ENCODE results near the gene PTMS. TPM values are rescaled to one million over a fixed set of nuclear protein-coding genes. Genes with fewer than 3 reads are reported as not detected.

PTMS gene
- total and polyA plus RNA-seq, 2 donors (not counting 3 experiments of a cell fraction or from before 2014, with no cell fraction given): 555 to 661 TPM

DNA sequence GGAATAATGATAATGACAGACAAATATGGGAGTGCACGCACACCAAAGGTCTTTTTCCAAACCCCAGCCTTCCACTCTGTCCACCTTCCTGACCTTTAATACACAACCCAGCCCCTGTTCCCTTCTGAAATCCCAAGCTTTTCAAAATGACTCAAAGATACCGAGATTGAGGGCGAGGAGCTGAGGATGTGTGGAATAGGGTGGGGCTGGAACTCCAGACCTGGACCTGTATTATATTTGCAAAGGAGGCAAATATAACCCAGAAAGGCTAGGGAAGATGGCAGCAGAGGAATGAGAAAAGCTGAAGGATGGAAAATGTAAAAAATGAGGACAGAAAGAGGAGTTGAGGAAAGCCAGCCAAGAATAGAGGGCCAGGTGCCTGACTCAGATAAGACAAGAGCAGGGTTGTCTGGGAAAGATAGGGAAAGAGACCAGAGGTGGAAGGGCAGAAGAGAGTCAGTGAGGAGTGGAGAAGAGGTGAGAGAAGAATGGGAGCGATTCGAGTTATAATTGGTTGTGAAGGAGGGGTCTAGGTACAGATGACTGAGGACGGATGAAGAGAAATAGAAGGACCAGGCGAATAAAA is 1.0 kb upstream of the PTMS start:
- H2AFZ ChIP-seq (ENCODE audit: low read depth, low read length): peak overlapping the region; percentile 28
- TF ChIP-seq GATA2 (IDR thresholded peaks at IDR 0.05; ENCODE audit: insufficient read depth, insufficient read length, low read depth, low read length) (no peak), EZH2 (IDR thresholded peaks at IDR 0.05; ENCODE audit: borderline replicate concordance, low read depth, low read length, severe bottlenecking) (no peak)
- TF ChIP-seq, protein P1, sequence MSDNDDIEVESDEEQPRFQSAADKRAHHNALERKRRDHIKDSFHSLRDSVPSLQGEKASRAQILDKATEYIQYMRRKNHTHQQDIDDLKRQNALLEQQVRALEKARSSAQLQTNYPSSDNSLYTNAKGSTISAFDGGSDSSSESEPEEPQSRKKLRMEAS (IDR thresholded peaks at IDR 0.05; ENCODE audit: insufficient read depth, insufficient read length): no peak
- H3K27ac ChIP-seq (ENCODE audit: insufficient read depth, low read depth, low read length): peak overlapping the region; percentile 70
- no peaks in the 10 kb centered on the region for H3K9me3 ChIP-seq (replicated peaks; ENCODE audit: control insufficient read depth, insufficient read depth, low read length)
- BruUV-seq (replicated peaks): no TSS peak
- H3K4me3 ChIP-seq (replicated peaks in 1 of 3; ENCODE audit: insufficient read depth in 1 of 3, low read depth in 1 of 3, low read length in 3 of 3): peak overlapping the region in 1 of 3 experiments; percentile 21
- H3K36me3 ChIP-seq (ENCODE audit: control insufficient read depth in 2 of 2, extremely low read depth in 1 of 2, insufficient read depth in 2 of 2, low read length in 2 of 2): peaks cover 0 to 9% of the 10 kb centered on the region in 2 experiments
- H3K4me2 ChIP-seq (ENCODE audit: insufficient read depth, low read length): peak overlapping the region; percentile 33
- dilution Hi-C loops (cut with MboI; ENCODE audit: extremely low pct_ligation_motif_present, low sequenced_read_pairs) (no loop called here), intact Hi-C loops (cut with micrococcal nuclease) (no loop called here)
- H4K20me1 ChIP-seq (replicated peaks; ENCODE audit: control insufficient read depth, extremely low read depth, insufficient read depth, low read length): no peaks in the 10 kb centered on the region
- H3K9me1 ChIP-seq (replicated peaks; ENCODE audit: control insufficient read depth, extremely low read depth, insufficient read depth, low read length): no peaks in the 10 kb centered on the region
- ChIA-PET POLR2A (interaction anchor here (0.8 to 2.5 kb wide), 5 partner anchors 12 to 294 kb away, joined by 3 to 43 read pairs (median 9); partner anchors contain the start of genes COPS7A, GPR162, MLF2 and TPI1), CTCF (interaction anchor here (1.1 to 8.4 kb wide), 5 partner anchors 12 to 60 kb away, joined by 4 to 234 read pairs (median 12); partner anchors contain the start of genes COPS7A and MLF2)
- DNase-seq (ENCODE audit: low read depth, low spot score) (peak; percentile 41), FAIRE-seq (peak; percentile 80)
- H3K79me2 ChIP-seq (ENCODE audit: control insufficient read depth, insufficient read depth, low read length): peaks cover 32% of the 10 kb centered on the region
- no peak overlapping the region for H3K9ac ChIP-seq (replicated peaks; ENCODE audit: extremely low read depth, insufficient read depth, low read length)
- H3K4me1 ChIP-seq (ENCODE audit: control insufficient read depth, extremely low read depth, insufficient read depth, low read length): peaks cover 38% of the 10 kb centered on the region
- H3K27me3 ChIP-seq (ENCODE audit: control insufficient read depth in 2 of 2, insufficient read depth in 2 of 2, low read length in 2 of 2): no peaks in the 10 kb centered on the region

DNA sequence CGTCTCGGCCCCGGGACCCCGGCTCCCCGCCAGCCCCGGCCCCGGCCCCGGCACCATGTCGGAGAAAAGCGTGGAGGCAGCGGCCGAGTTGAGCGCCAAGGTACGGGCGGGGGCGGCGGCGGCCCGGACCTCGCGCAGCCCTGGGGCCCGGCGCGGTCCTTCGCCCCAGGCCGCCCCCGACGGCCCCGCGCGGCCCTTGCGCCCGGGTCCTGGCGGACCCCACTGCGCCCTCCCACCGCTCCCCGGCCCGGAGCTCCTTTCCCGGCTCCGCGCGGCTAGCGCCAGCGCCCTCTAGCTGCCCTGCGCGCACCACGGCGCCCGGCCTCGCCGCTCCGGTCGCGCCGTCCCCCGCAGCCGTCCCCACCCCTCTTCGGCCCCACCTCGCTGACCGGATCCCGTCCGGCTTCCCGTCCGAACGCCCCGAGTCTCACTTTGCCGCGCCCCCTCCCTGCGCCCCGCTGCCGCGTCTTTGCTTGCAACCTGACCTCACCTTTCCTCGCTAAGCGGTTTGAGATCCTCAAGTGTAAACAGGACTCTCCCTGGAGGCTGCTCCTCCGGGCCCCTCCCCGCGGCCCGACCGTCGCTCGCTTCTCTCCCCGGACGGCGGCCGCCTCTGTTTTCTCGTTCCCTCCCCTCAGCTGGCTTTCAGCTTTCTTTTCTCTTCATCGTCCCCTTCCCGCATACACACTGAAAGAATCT is 637 bp downstream of the PTMS start:
- Histone ChIP-seq H3K79me2 (ENCODE audit: control insufficient read depth, insufficient read depth, low read length) (peaks cover 32% of the 10 kb centered on the region), H4K20me1 (replicated peaks; ENCODE audit: control insufficient read depth, extremely low read depth, insufficient read depth, low read length) (no peaks in the 10 kb centered on the region), H3K4me1 (ENCODE audit: control insufficient read depth, extremely low read depth, insufficient read depth, low read length) (peaks cover 38% of the 10 kb centered on the region), H3K4me2 (ENCODE audit: insufficient read depth, low read length) (peak overlapping the region; percentile 68), H3K9ac (replicated peaks; ENCODE audit: extremely low read depth, insufficient read depth, low read length) (peak overlapping the region; percentile 66), H3K36me3 (ENCODE audit: control insufficient read depth in 2 of 2, extremely low read depth in 1 of 2, insufficient read depth in 2 of 2, low read length in 2 of 2) (peaks cover 0 to 23% of the 10 kb centered on the region in 2 experiments), H3K9me1 (replicated peaks; ENCODE audit: control insufficient read depth, extremely low read depth, insufficient read depth, low read length) (no peaks in the 10 kb centered on the region), H3K27me3 (ENCODE audit: control insufficient read depth in 2 of 2, insufficient read depth in 2 of 2, low read length in 2 of 2) (no peaks in the 10 kb centered on the region), H3K9me3 (replicated peaks; ENCODE audit: control insufficient read depth, insufficient read depth, low read length) (no peaks in the 10 kb centered on the region), H3K27ac (ENCODE audit: insufficient read depth, low read depth, low read length) (peak overlapping the region; percentile 36), H3K4me3 (replicated peaks in 1 of 3; ENCODE audit: insufficient read depth in 1 of 3, low read depth in 1 of 3, low read length in 3 of 3) (peak overlapping the region; percentile 70 to 91 (median 89)), H2AFZ (ENCODE audit: low read depth, low read length) (no peak overlapping the region)
- DNase-seq (ENCODE audit: low read depth, low spot score) (peak; percentile 76), FAIRE-seq (peak; percentile 75)
- BruUV-seq (replicated peaks): TSS peak; percentile 5
- dilution Hi-C loops (cut with MboI; ENCODE audit: extremely low pct_ligation_motif_present, low sequenced_read_pairs): no loop called here
- intact Hi-C loops (cut with micrococcal nuclease): loop anchor here (1.0 to 2.0 kb wide), 2 partner anchors 13 to 160 kb away; partner anchors contain the start of gene CHD4
- TF ChIP-seq, protein P2, sequence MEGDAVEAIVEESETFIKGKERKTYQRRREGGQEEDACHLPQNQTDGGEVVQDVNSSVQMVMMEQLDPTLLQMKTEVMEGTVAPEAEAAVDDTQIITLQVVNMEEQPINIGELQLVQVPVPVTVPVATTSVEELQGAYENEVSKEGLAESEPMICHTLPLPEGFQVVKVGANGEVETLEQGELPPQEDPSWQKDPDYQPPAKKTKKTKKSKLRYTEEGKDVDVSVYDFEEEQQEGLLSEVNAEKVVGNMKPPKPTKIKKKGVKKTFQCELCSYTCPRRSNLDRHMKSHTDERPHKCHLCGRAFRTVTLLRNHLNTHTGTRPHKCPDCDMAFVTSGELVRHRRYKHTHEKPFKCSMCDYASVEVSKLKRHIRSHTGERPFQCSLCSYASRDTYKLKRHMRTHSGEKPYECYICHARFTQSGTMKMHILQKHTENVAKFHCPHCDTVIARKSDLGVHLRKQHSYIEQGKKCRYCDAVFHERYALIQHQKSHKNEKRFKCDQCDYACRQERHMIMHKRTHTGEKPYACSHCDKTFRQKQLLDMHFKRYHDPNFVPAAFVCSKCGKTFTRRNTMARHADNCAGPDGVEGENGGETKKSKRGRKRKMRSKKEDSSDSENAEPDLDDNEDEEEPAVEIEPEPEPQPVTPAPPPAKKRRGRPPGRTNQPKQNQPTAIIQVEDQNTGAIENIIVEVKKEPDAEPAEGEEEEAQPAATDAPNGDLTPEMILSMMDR (IDR thresholded peaks at IDR 0.05; ENCODE audit: extremely low read depth in 1 of 2, insufficient read depth in 1 of 2, low read depth in 1 of 2, low read length in 2 of 2): peak; percentile 60 to 64
- TF ChIP-seq MYC (IDR thresholded peaks at IDR 0.05; ENCODE audit: low read depth, low read length) (no peak), GATA2 (IDR thresholded peaks at IDR 0.05; ENCODE audit: insufficient read depth, insufficient read length, low read depth, low read length) (no peak)
- CTCF ChIA-PET: interaction anchor here (0.7 to 8.4 kb wide), 21 partner anchors 9 to 171 kb away, joined by 3 to 234 read pairs (median 5); partner anchors contain the start of genes COPS7A, GPR162, MLF2 and USP5
- POLR2A ChIA-PET: interaction anchor here (0.6 to 2.5 kb wide), 10 partner anchors 11 to 146 kb away, joined by 3 to 43 read pairs (median 6); partner anchors contain the start of genes COPS7A, GPR162, MLF2 and SPSB2
